ENCODE results near the gene CYGB.
"Not testable (repeated sequence)": the region's sequence is repeated elsewhere in the genome, so short reads cannot be mapped to it uniquely, and the experiment has no call there.

CYGB gene

GRCh38 chr17:76566988-76567431, 29.5 kb upstream of the CYGB start:
- no peak for DNase-seq

GRCh38 chr17:76566613-76566943, 29.1 kb upstream of the CYGB start:
- DNase-seq: no peak

- DNase-seq: no peak
Measured at GRCh38 chr17:76565728-76566612, 28.5 kb upstream of the CYGB start.

GRCh38 chr17:76564991-76565727, 27.6 kb upstream of the CYGB start:
- DNase-seq: not testable (repeated sequence)

GRCh38 chr17:76563359-76563758, 25.9 kb upstream of the CYGB start:
- DNase-seq: not testable (repeated sequence)

GRCh38 chr17:76562734-76563148, 25.2 kb upstream of the CYGB start:
- DNase-seq: no peak

GRCh38 chr17:76561799-76562268, 24.3 kb upstream of the CYGB start:
- DNase-seq: no peak

- DNase-seq: no peak
Measured at GRCh38 chr17:76561332-76561731, 23.8 kb upstream of the CYGB start.

GRCh38 chr17:76560877-76561221, 23.3 kb upstream of the CYGB start:
- no peak for DNase-seq

- no peak for DNase-seq
Measured at GRCh38 chr17:76560036-76560876, 22.7 kb upstream of the CYGB start.

- not testable (repeated sequence) for DNase-seq
Measured at GRCh38 chr17:76559460-76559859, 22.0 kb upstream of the CYGB start.

- DNase-seq: peak; percentile 50
Measured at GRCh38 chr17:76558198-76559095, 20.9 kb upstream of the CYGB start.

- peak; percentile 94 for DNase-seq
Measured at GRCh38 chr17:76557368-76558197, 20.1 kb upstream of the CYGB start.

- DNase-seq: no peak
Measured at GRCh38 chr17:76556765-76557367, 19.4 kb upstream of the CYGB start.

GRCh38 chr17:76554131-76554530, 16.6 kb upstream of the CYGB start:
- no peak for DNase-seq

- no peak for DNase-seq
Measured at GRCh38 chr17:76553178-76553908, 15.8 kb upstream of the CYGB start.

- DNase-seq: no peak
Measured at GRCh38 chr17:76551685-76552084, 14.2 kb upstream of the CYGB start.

- no peak for DNase-seq
Measured at GRCh38 chr17:76550712-76551615, 13.5 kb upstream of the CYGB start.

- DNase-seq: no peak
Measured at GRCh38 chr17:76549539-76549938, 12.0 kb upstream of the CYGB start.
